ENCODE measurements around the gene F5.

The F5 gene

GRCh38 chr1:169570172-169570574, 16.1 kb downstream of the F5 start:
- TF ChIP-seq USF1 (IDR thresholded peaks at IDR 0.05), result no peak
- TF ChIP-seq TAF1 (IDR thresholded peaks at IDR 0.05; ENCODE audit: low read depth), result no peak
- no peak for TF ChIP-seq TCF12 (IDR thresholded peaks at IDR 0.05; ENCODE audit: low read depth)
- TF ChIP-seq TEAD4 (IDR thresholded peaks at IDR 0.05), result no peak
- no peak for TF ChIP-seq EP300 (IDR thresholded peaks at IDR 0.05; ENCODE audit: borderline replicate concordance)
- TF ChIP-seq MAX (IDR thresholded peaks at IDR 0.05), result no peak
- no peak for TF ChIP-seq CEBPB (IDR thresholded peaks at IDR 0.05)
- no peak for TF ChIP-seq RAD21 (IDR thresholded peaks at IDR 0.05; ENCODE audit: low read depth)
- no peak for TF ChIP-seq EGR1 (IDR thresholded peaks at IDR 0.05)
- TF ChIP-seq FOXM1 (IDR thresholded peaks at IDR 0.05; ENCODE audit: borderline replicate concordance, low read depth), result no peak
- no peak for TF ChIP-seq CREB1 (IDR thresholded peaks at IDR 0.05; ENCODE audit: low read depth)
- TF ChIP-seq YY1 (IDR thresholded peaks at IDR 0.05; ENCODE audit: low read depth), result no peak
- no peak for TF ChIP-seq NFIC (IDR thresholded peaks at IDR 0.05)
- no peak for TF ChIP-seq ZBTB7A (IDR thresholded peaks at IDR 0.05; ENCODE audit: low read depth)
- TF ChIP-seq REST (IDR thresholded peaks at IDR 0.05; ENCODE audit: low read depth), result no peak

GRCh38 chr1:169568497-169568896, 17.8 kb downstream of the F5 start:
- no peak for TF ChIP-seq USF1 (IDR thresholded peaks at IDR 0.05)
- no peak for TF ChIP-seq CREB1 (IDR thresholded peaks at IDR 0.05; ENCODE audit: low read depth)
- no peak for TF ChIP-seq ZBTB7A (IDR thresholded peaks at IDR 0.05; ENCODE audit: low read depth)
- TF ChIP-seq TCF12 (IDR thresholded peaks at IDR 0.05; ENCODE audit: low read depth), result no peak
- no peak for TF ChIP-seq YY1 (IDR thresholded peaks at IDR 0.05; ENCODE audit: low read depth)
- TF ChIP-seq CEBPB (IDR thresholded peaks at IDR 0.05), result no peak
- TF ChIP-seq REST (IDR thresholded peaks at IDR 0.05; ENCODE audit: low read depth), result no peak
- no peak for TF ChIP-seq FOXM1 (IDR thresholded peaks at IDR 0.05; ENCODE audit: borderline replicate concordance, low read depth)
- no peak for TF ChIP-seq NFIC (IDR thresholded peaks at IDR 0.05)
- no peak for TF ChIP-seq EP300 (IDR thresholded peaks at IDR 0.05; ENCODE audit: borderline replicate concordance)
- TF ChIP-seq TAF1 (IDR thresholded peaks at IDR 0.05; ENCODE audit: low read depth), result no peak
- TF ChIP-seq TEAD4 (IDR thresholded peaks at IDR 0.05), result no peak

GRCh38 chr1:169565335-169566271, 20.7 kb downstream of the F5 start:
- TF ChIP-seq FOXM1 (IDR thresholded peaks at IDR 0.05; ENCODE audit: borderline replicate concordance, low read depth) (no peak), USF1 (IDR thresholded peaks at IDR 0.05) (no peak), YY1 (IDR thresholded peaks at IDR 0.05; ENCODE audit: low read depth) (no peak), REST (IDR thresholded peaks at IDR 0.05; ENCODE audit: low read depth) (no peak), NFIC (IDR thresholded peaks at IDR 0.05) (no peak), MAX (IDR thresholded peaks at IDR 0.05) (no peak), EGR1 (IDR thresholded peaks at IDR 0.05) (no peak), EP300 (IDR thresholded peaks at IDR 0.05; ENCODE audit: borderline replicate concordance) (no peak), CEBPB (IDR thresholded peaks at IDR 0.05) (no peak)

All from Ishikawa (cell line).